BLaER1 (cell line): Measurements from ENCODE around the gene KAT8.
"Not testable (repeated sequence)": the region's sequence is repeated elsewhere in the genome, so short reads cannot be mapped to it uniquely, and the experiment has no call there.

Experiments
- H3K27ac ChIP-seq: shearing (Covaris generic); formaldehyde crosslinking; 2 replicates; pipeline ENCODE4 v1.8.1; 2022
- H3K27me3 ChIP-seq: shearing (Covaris generic); formaldehyde crosslinking; 2 replicates; pipeline ENCODE4 v1.8.1; 2022
- H3K36me3 ChIP-seq: shearing (Covaris generic); formaldehyde crosslinking; 2 replicates; pipeline ENCODE4 v1.8.1; 2022
- H3K4me1 ChIP-seq: shearing (Covaris generic); formaldehyde crosslinking; 2 replicates; pipeline ENCODE4 v1.8.1; 2022
- H3K4me2 ChIP-seq: shearing (Covaris generic); formaldehyde crosslinking; 2 replicates; pipeline ENCODE4 v1.8.1; 2022
- H3K4me3 ChIP-seq: shearing (Covaris generic); formaldehyde crosslinking; 2 replicates; pipeline ENCODE4 v1.8.1; 2022
- H3K9ac ChIP-seq: shearing (Covaris generic); formaldehyde crosslinking; 2 replicates; pipeline ENCODE4 v1.8.1; 2022
- H3K9me3 ChIP-seq: shearing (Covaris generic); formaldehyde crosslinking; 2 replicates; pipeline ENCODE4 v1.8.1; 2022
- H4K20me1 ChIP-seq: shearing (Covaris generic); formaldehyde crosslinking; 2 replicates; pipeline ENCODE4 v1.8.1; 2022
- Cebpa-rat ChIP-seq: shearing (Covaris generic); IDR thresholded peaks from 2 replicates; pipeline ENCODE4 v1.8.1; 2022

Gene KAT8

DNA sequence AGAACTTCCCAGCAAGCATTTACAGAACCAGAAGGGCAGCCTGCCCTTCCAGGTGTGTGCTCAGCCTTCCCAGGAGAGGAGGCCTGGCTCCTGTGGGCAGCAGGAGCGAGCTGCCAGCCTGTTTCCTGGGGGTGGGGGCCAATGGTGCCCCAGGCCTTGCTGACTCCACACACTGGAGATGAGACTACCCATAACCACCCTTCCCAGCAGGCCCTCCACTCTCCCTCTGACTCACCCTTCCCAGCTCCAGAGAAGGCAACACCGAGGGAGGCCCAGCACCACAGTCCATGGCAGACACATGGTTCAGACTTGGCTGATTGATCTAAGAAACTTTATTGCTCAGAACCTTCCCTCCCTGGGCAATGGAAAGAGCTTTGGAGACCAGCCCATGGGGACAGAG, 26.9 kb upstream of the KAT8 start:
- Histone ChIP-seq H3K36me3 (peaks cover 70% of the 10 kb centered on the region), H3K27ac (no peak overlapping the region), H3K4me2 (no peak overlapping the region), H3K9me3 (no peaks in the 10 kb centered on the region), H4K20me1 (peaks cover 58% of the 10 kb centered on the region), H3K4me3 (no peak overlapping the region), H3K27me3 (no peaks in the 10 kb centered on the region), H3K9ac (no peak overlapping the region), H3K4me1 (peaks cover 21% of the 10 kb centered on the region)
- no peak for TF ChIP-seq Cebpa-rat

DNA sequence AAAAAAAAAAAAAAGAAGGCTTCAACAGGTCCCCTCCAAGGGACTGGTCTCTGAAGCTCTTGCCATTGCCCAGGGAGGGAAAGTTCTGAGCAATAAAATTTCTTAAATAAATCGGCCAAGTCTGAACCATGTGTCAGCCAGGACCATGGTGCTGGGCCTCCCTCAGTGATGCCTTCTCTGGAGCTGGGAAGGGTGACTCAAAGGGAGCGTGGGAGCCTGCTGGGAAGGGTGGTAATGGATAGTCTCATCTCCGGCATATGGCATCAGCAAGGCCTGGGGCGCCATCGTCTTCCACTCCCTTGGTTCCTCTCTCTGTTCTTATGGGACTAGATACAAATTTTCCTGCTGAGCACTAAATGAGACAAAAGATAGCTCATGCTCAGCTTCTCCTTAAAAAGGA, 25.1 kb upstream of the KAT8 start:
- H3K36me3 ChIP-seq, result peaks cover 52% of the 10 kb centered on the region
- no peak overlapping the region for H3K9ac ChIP-seq
- peaks cover 40% of the 10 kb centered on the region for H4K20me1 ChIP-seq
- H3K9me3 ChIP-seq, result no peaks in the 10 kb centered on the region
- no peak overlapping the region for H3K27ac ChIP-seq
- no peak for TF ChIP-seq Cebpa-rat
- H3K4me2 ChIP-seq, result no peak overlapping the region; the same call in 1 of the 2 replicates
- no peaks in the 10 kb centered on the region for H3K27me3 ChIP-seq
- no peak overlapping the region for H3K4me3 ChIP-seq
- H3K4me1 ChIP-seq, result peaks cover 30% of the 10 kb centered on the region

DNA sequence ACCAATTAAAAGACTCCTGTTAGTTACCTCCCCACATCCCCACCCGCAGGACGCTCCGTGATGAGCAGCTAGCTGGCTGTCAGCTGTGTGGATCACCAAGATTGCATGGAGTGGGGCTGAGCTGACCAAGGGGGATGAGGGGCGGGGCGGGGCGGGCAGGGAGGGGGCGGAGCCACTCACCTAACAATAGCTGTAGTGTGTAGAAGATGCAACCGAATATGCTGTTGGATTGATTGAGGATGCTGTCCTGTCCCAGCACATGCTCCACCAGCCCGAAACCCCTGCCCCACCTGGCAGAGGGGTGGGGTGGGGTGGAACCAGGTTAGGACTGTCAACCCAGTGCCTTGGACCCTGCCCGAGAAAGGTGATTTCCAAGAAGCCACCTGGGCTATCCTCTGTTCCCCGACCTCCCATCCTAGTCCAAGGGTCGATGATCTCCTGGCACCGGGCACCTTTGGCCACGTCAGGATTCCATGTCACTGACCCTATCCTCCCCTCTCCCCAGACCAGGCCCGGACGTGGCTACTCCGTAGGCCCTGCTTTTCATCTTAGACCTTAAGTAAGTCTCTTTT, 24.2 kb upstream of the KAT8 start:
- Histone ChIP-seq H3K4me1 (peaks cover 30% of the 10 kb centered on the region), H3K4me2 (peak overlapping the region; percentile 96), H3K9ac (peak overlapping the region; percentile 92), H4K20me1 (peaks cover 32% of the 10 kb centered on the region), H3K4me3 (peak overlapping the region; percentile 95), H3K36me3 (peaks cover 43% of the 10 kb centered on the region), H3K9me3 (no peaks in the 10 kb centered on the region), H3K27ac (no peak overlapping the region), H3K27me3 (no peaks in the 10 kb centered on the region)
- TF ChIP-seq Cebpa-rat, result no peak

DNA sequence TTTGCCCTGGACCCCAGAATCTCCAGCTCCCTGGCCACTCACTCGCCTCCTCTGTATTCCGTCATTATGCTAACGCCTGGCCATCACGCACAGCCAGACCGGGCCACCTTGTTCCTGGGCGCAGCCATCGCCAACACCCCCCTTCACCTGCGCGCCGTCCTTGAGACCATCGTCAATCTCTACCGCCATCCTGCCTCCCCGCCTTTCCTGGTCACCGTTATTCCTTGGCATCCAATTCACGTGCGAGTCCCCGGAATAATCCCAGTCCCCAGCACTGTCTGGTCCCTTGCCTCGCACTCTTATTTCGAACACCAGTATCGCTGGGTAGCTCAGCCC, 23.4 kb upstream of the KAT8 start:
- no peaks in the 10 kb centered on the region for H3K27me3 ChIP-seq
- peak overlapping the region; percentile 92 for H3K9ac ChIP-seq
- peaks cover 23% of the 10 kb centered on the region for H4K20me1 ChIP-seq
- TF ChIP-seq Cebpa-rat, result no peak
- peak overlapping the region; percentile 96 for H3K4me2 ChIP-seq
- peak overlapping the region; percentile 95 for H3K4me3 ChIP-seq
- peak overlapping the region; percentile 85 for H3K27ac ChIP-seq
- H3K4me1 ChIP-seq, result peaks cover 30% of the 10 kb centered on the region
- H3K36me3 ChIP-seq, result peaks cover 35% of the 10 kb centered on the region
- no peaks in the 10 kb centered on the region for H3K9me3 ChIP-seq

DNA sequence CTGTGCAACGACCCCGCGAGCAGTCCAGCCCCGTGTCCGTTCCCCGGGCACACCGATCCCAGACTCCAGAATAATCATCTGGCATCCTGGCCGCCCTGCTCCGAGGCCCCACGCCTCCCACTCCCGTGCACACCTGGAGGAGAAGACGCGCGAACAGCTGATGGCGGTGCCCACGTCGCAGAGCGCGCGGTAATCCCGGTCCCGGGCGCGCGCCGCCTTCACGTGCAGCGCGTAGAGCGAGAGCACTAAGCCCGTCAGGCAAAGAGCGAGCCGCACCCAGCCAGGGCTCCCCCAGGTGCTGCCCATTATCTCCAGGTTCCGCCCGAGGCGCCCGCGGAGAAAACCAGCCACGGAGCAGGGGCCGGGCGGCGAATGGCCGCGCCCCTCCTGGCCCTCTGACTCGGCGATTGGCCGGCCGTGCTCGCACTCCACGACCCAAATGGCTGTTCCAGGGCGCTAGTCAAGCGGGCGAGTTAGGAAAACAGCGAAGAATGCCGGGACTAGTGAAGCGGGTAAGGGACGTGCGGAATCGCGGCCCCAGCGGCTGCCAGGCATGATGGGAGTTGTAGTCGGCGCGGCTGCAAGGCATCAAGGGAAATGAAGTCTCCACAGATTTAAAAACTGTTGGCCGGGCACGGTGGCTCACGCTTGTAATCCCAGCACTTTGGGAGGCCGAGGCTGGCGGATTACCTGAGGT, 22.9 kb upstream of the KAT8 start, which contains the start of gene VKORC1:
TSS of gene VKORC1 (minus strand) at position 374 of the 697 bp plus-strand sequence. CDS start at position 306, 68 bp downstream.
- Histone ChIP-seq H3K27ac (peak within 1 kb of the TSS; percentile 85), H3K36me3 (peaks cover 30% of the 10 kb centered on the region), H3K27me3 (no peaks in the 10 kb centered on the region), H3K4me1 (peaks cover 30% of the 10 kb centered on the region), H3K4me2 (peak within 1 kb of the TSS; percentile 96), H3K9ac (peak within 1 kb of the TSS; percentile 92), H3K4me3 (peak within 1 kb of the TSS; percentile 95), H3K9me3 (no peaks in the 10 kb centered on the region), H4K20me1 (peaks cover 20% of the 10 kb centered on the region; the same call in 1 of the 2 replicates)
- TF ChIP-seq Cebpa-rat, result no peak

DNA sequence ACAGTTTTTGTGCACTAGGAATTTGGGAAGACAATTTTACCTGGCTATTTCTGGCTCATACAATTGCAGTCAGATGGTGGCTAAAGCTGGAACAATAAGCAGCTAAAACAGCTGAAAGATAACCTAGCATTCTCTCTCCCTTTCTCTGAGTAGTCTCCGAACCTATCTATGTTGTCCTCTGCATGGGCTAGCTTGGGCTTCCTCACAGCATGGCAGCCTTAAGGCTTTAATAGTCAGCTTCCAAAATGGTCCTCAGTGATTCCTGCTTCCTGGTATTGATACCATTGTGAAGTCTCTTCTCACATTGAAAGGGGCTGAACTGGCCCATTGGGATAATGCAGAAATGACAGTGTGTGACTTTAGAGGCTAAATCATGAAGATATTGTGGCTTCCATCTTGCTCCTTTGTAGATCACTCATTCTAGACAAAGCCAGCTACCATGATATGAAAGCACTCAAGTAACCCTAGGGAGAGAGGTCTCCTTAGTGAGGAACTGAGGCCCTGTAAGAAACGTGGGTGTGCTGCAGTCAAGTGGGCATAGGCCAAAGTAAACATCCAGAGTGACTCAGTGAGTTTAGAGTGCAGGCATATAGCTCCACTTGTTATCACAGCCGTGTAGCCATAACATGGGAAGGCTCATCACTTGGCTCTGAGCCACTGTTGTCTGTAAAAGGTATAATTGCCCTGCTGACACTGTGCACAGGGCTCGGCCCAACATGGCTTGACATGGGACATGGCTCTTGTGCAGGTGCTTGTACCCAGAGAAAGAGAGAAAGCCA, 17.4 kb upstream of the KAT8 start:
- Histone ChIP-seq H3K9me3 (no peaks in the 10 kb centered on the region), H3K4me3 (no peak overlapping the region), H4K20me1 (no peaks in the 10 kb centered on the region), H3K4me2 (no peak overlapping the region), H3K27me3 (no peaks in the 10 kb centered on the region), H3K27ac (no peak overlapping the region), H3K4me1 (peaks cover 14% of the 10 kb centered on the region), H3K36me3 (no peaks in the 10 kb centered on the region), H3K9ac (no peak overlapping the region)
- TF ChIP-seq Cebpa-rat, result no peak

DNA sequence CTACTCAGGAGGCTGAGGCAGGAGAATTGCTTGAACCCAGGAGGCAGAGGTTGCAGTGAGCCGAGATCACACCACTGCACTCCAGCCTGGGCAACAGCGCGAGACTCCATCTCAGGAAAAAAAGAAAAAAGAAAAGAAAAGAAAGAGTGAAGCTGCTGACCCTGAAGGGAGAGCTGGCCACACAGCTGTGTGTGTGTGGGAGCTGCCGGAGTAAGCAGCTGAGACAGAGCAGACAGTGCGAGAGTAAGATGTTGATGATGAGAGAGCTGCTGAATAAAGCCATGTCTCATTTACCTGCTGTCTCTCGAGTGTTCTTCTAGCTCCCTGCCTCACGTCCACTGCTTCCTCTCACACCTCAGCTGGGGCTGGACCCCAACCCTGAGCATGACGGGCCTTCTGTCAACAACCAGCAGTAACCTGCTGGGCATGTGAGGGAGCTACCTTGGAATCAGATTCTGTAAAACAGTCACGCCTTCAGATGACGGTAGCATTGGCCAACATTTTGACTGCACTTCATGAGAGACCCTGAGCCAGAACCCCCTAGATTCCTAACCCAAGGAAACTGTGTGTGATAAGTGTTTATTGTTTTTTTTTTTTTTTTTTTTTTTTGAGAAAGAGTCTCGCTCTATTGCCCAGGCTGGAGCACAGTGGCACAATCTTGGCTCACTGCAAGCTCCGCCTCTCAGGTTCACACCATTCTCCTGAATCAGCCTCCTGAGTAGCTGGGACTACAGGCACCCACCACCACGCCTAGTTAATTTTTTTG, 16.4 kb upstream of the KAT8 start:
- H3K4me3 ChIP-seq, H3K27me3 ChIP-seq, H3K4me2 ChIP-seq, H3K9ac ChIP-seq, H3K27ac ChIP-seq, H3K4me1 ChIP-seq, H3K36me3 ChIP-seq, H3K9me3 ChIP-seq, H4K20me1 ChIP-seq: not testable (repeated sequence)

DNA sequence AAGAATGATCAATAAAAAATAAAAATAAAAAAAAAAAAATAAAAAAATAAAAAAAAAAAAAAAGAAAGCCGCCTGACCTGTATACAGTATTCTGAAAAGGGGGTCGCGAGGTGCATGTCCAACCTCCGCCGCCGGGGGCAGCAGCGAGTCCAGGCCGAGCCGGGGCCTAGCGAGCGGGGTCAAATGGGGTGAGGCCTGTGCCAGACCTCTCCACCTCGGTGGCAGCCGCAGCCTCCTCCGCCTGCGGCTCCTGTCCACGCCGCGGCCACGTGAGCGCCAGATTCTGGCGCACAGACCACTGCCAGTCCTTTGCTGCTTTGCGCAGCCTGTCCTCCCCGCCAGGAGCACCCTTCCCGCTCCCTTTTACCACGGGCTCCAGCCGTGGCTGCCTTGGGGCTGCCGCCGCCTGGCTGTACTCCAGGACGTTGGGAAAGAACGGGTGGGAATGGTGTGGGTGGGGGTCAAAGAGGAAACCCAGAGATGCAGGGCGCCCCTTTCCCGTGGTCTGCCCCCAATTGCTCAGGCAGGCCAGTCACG, 11.7 kb upstream of the KAT8 start:
- Histone ChIP-seq H4K20me1 (no peaks in the 10 kb centered on the region), H3K36me3 (peaks cover 17% of the 10 kb centered on the region), H3K27me3 (no peaks in the 10 kb centered on the region), H3K9me3 (no peaks in the 10 kb centered on the region), H3K4me2 (peak overlapping the region; percentile 42), H3K4me3 (no peak overlapping the region), H3K9ac (no peak overlapping the region), H3K27ac (peak overlapping the region; percentile 75), H3K4me1 (peaks cover 40% of the 10 kb centered on the region)
- TF ChIP-seq Cebpa-rat, result no peak
